HCEC 1CT (cell line): ENCODE data around the gene CBLB.
"Not testable (repeated sequence)": the region's sequence is repeated elsewhere in the genome, so short reads cannot be mapped to it uniquely, and the experiment has no call there.

Source experiments
- DNase-seq: peaks from one replicate; pipeline ENCODE4 v3.0.0-alpha.2; 2017

The CBLB gene

DNA sequence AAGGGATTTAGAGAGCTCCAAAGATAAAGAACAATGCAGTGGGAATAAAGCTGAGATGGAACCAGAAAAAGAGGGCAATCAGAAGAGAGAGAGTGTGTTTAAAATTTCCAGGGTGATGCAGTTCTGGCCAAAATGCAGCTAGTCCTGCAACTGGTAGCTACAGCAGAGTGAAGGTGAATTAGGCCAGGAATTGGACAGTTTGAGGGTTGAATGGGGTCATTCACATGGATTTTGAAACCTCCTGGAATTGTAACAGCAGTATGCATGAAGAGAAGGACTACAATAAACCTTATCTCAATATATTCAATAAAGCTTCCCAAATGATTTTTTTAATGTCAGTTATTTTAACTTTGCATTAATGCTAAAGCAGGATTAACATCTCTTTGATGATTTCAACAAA is 85.2 kb downstream of the CBLB start:
- DNase-seq = no peak

DNA sequence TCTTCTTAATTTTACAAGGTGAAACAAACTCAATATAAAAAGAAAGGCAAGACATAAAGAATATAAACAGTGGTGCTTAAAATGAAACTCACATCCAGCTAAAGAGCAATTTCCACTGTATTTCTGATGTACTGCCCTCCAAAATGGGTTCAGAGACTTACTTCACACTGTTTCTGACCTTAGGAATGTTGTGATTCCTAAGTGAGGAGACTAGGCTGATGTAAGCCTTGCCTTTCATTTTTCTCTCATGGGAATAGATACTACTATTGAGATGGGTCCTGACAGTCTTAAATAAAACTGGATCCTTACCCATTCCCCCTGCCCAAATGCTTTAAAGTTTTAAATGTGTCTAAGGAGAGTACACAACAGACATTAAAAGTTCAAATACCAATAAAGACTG is 86.9 kb downstream of the CBLB start:
- DNase-seq = no peak

DNA sequence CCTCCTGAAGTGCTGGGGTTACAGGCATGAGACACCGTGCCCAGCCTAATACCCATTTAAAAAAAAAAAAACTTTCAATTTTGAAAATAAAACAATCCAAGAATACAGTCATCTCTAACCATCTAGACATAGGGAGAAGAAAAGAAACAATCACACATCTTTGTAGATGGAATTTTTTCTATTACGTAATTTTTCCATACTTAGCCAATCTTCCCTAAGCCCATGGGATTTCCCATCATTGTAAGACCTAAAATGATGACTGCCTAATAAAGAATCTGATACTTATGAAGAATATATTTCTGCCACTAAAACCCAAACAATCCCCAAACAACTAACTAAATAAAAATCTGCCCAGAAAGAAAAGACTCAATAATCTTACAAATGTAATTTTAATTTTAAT is 88.7 kb downstream of the CBLB start:
- peak; percentile 42 for DNase-seq

DNA sequence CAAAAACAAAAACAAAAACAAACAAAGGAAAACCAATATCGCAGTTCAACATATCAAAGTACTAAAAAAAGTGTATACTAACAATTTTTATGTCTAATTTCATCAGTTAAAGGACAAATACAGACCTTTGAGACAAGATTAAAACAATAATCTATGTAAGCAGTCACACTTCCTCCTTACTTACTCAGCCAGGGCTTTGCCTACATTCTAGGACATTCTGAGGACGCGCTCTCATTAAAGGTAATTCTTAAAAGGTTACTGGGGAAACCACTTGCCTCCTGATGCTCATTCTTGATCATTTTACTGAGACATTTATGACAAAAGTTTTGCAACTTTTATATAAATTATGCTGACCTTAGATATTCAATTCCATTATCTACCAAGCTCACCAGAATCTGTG is 93.4 kb downstream of the CBLB start:
- no peak for DNase-seq

DNA sequence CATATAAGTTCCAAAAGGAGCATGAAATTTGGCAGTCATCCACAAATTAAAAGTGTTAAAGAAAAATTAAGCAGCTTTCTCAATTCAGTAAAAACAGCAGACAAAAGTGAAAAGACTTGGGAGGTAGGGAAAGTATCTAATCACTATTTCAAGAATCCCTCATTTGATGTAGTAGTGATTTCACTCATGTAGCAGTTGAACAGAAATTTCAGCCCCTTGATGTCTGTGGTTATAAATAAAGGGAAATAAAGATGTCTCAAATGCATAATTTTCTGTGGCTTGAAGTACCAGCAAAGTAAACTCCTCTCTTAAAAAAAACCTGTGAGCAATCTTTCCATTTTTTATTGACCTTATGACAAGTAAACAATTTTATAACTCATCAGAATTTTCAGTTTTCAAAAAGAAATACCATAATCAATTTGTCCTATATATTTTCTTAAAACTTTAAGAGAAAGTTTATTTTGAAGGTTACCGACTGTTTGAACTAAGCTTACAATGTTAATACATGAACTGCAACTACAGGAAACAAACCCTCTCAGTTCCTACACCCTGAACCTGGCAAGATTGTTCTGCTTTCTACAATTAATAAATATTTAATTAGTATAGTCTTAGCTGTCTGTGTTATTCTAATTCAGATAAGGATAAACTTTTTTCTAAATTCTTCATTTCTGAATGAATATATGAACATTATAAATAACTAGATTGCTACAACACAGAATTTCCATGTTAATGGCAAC is 94.2 kb downstream of the CBLB start:
- no peak for DNase-seq

DNA sequence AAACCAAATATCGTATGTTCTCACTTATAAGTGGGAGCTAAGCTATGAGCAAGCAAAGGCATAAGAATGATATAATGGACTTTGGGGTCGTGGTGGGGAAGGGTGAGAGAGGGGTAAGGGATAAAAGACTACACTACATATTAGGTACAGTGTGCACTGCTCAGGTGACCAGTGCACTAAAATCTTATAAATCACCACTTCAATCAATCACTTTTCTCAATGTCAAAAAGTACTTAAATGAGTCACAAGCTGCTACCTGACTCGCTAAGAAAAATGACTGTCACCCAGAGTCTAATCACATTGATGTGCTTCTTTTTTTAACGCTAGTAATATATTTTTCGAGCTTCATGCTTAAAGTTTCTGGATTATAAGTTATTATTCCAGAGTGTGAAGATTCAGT is 95.5 kb downstream of the CBLB start:
- DNase-seq = no peak

DNA sequence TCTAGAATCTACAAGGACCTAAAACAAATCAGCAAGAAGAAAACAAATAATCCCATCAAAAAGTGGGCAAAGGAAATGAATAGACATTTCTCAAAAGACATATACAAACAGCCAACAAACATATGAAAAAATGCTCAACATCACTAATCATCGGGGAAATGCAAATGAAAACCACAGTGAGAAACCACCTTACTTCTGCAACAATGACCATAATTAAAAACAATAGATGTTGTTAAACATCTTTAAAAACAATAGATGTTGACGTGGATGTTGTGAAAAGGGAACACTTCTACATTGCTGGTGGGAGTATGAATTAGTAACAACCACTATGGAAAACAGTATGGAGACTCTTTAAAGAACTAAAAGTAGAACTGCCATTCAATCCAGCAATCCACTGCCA is 96.2 kb downstream of the CBLB start:
- no peak for DNase-seq

DNA sequence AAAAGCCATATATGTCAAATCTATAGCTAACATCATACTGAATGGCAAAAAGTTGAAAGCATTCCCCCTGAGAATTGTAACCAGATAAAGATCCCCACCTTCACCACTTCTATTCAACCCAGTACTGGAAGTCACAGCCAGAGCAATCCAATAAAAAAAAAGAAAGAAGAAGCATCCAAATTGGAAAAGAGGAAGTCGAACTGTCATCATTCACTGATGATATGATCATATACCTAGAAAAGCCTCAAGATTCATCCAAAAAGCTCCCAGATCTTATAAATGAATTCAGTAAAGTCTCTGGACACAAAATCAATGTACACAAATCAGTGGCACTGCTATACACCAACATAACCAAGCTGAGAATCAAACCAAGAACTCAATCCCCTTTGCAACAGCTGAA is 97.4 kb downstream of the CBLB start:
- DNase-seq = no peak

DNA sequence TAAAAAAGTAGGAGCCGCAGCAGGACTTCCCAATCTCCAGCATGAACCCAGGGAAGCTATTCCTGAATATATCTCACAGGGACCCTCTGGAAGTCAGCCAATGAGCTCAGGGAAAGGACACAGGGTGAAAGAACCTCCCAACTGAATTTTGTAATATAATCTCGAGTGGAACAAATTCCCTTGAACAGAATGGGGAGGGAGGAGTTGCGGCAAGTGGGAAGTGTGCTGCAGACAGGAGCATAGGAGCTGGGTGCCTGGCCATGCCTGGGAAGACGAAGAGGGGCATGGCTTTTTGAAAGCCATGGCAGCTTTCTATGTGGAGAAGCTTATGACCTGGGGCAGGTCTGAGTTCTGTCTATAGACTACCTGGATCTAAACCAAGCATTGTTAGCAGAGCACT is 98.4 kb downstream of the CBLB start:
- no peak for DNase-seq

DNA sequence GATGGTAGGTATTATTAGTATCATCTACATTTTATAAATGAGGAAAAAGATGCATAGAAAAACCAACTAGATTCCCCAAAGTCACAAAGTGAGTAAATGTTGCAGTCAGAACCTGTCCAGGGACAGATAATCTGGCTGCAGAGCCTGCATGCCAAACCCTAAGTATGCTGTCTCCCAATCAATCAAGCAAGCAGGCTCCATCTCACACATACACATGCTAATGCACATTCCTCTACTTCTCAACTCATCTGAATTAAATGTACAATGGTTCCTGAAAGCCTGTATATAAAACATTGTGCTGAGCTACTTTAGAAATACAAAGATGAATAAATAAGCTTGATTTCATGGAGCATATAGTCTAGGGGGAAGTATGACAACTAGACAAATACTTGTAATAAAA is 101.0 kb downstream of the CBLB start:
- no peak for DNase-seq

DNA sequence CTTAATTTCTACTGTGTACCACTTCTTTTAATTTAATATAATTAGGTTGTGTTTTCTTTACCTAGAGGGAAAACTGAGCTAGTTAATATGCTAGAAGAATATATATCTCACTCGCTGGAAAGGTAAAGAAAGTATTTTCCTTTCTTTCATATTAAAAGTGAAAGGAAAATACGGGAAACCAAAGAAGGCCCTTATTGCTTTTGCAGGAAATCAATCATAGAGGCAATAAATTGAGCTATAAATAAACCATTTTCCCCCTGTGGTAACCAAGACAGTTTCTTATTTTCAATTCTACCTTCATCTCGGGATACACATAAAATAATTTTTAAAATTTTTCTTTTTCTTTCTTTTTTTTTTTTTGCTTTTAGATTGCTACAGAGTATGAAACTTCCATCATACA is 101.6 kb downstream of the CBLB start:
- DNase-seq = no peak

DNA sequence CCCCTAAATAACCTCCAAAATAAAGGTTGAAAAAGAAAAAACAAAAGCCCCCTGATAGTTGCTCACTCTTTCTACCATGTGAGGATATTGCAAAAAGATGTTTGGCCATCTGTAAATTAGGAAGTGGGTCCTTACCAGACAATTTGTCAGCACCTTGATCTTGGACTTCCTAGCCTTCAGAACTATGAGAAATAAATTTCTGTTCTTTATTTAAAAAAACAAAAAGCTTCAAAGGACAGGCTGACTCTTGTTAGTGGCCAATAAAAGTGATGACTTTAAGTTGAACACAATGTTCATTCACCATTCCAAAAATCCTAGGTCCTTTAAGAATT is 103.5 kb downstream of the CBLB start:
- no peak for DNase-seq

DNA sequence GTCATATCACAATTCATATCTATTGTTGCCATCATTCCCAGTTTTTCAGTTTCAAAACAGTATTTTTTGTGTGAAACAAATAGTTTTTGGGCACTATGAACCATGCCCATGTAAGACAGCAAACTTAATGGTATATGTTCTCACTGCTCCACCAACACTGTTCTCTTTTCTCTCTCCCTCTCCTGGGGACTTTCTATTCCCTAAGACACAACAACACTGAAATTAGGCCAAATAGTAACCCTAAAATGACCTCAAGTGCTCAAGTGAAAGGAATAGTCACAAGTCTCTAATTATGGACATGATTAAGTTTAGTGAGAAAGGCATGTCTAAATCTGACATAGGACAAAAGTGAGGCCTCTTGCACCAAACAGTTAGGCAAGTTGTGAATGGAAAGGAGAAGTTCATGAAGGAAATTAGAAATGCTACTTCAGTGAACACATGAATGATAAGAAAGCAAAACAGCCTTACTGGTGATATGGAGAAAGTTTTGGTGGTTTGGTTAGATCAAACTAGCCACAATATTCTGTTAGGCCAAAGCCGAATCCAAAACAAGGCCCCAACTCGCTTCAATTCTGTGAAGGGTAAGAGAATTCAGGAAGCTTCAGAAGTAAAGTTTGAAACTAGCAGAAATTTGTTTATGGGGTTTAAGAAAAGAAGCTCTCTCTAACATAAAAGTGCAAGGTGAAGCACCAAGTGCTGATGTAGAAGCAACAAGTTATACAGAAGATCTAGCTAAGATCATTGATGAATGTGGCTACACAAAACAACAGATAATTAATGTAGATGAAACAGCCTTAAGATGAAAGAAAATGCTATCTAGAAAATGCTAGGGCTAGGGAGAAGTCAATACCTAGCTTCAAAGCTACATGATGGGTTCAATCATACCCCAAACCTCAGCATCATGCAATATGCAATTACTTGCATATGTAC is 104.2 kb downstream of the CBLB start:
- no peak for DNase-seq

DNA sequence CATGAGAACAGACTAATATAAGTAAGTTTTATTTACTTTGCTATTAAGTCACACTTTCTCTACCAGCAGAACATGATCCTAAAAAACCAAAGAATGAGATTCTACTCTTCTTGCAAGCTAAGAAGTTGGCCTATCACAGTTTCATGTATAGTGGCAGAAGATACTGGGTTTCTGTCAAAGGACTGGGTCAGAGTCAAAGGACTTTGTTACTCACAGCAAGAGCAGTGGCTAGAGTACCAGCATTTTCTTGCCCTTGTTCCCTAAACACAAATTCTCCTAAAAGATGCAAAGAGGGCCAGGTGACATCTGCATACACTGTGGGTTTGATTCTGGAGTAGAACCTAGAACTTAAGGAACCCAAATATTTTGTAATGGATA is 105.2 kb downstream of the CBLB start:
- DNase-seq = no peak

DNA sequence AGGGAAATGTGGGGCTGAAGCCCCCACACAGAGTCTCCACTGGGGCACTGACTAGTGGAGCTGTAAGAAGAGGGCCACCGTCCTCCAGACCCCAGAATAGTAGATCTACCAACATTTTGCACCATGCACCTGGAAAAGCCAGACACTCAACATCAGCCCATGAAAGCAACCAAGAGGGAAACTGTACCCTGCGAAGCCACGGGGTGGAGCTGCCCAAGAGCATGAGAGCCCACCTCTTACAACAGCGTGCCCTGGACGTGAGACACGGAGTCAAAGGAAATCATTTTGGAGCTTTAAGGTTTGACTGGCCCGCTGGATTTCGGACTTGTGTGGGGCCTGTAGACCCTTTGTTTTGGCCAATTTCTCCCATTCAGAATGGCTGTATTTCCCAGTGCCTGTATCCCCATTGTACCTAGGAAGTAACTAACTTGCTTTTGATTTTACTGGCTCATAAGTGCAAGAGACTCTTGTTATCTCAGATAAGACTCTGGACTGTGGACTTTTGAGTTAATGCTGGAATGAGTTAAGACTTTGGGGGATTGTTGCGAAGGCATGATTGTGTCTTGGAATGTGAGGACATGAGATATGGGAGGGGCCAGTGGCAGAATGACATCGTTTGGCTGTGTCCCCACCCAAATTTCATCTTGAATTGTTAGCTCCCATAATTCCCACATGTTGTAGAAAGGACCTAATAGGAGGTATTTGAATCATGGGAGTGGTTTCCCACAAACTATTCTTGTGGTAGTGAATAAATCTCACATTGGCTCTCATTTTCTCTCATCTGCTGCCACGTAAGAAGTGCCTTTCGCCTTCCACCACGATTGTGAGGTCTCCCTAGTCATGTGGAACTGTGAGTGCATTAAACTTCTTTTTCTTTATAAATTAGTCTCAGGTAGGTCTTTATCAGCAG is 105.8 kb downstream of the CBLB start:
- no peak for DNase-seq

DNA sequence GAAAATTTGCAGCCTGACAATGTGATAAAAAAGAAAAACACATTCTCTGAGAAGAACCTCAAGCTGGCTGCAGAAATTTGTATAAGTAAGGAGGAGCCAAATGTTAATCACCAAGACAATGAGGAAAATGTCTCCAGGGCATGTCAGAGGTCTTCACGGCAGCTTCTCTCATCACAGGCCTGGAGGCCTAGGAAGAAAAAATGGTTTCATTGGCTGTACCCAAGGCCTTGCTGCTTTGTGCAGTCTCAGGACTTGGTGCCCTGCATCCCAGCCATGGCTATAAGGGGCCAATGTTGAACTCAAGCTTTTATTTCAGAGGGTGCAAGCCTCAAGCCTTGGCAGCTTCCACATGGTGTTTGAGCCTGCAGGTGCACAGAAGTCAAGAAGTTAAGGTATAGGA is 106.6 kb downstream of the CBLB start:
- DNase-seq = not testable (repeated sequence)

DNA sequence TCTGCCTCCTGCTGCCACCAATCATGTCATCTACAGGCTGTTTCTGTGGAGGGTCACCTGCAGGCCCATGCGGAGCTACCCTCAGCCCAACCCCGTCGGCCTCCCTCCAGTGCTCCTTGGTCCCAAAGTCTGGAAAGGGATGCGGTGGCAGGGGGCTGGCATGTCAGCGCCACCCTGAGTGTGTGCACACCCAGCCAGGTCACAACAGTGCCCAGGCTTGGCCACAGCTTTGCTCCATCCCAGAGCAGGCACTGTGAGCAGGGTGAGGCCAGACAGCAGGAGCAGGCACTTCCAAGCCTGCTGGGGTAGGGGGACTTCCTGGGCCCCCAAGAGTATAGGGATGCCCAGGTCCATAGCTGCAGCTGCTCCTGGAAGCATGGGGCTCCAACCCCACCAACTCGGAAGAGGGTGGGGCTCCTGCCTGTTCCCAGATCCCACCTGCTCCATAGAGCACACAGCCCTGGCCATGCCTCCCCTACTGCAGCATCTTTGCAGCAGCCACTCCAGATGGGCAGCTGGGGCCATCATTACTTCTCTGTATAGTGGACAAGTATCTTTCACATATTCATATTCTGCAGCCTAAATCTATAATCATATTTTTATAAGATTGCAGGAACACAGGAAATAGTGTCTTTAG is 109.3 kb downstream of the CBLB start:
- no peak for DNase-seq

DNA sequence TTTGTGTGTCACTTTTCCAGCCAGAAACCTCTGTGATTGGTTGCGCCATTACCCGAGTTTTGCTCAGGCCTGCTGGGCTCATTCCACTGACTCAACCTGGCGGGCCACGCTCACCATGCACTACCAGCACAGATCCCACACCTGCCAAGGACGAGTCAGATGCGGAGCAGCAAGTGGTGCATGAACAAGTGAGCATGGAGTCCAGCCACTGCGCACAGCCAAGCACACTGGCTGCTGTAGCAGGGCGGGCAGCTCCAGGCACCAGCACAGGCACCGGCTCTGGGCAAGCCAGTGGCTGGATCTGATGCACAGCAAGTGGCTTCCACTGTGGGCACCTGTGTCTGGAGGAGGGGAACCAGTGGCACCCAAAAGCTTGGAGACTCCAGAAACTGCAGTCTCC is 110.4 kb downstream of the CBLB start:
- DNase-seq = no peak

DNA sequence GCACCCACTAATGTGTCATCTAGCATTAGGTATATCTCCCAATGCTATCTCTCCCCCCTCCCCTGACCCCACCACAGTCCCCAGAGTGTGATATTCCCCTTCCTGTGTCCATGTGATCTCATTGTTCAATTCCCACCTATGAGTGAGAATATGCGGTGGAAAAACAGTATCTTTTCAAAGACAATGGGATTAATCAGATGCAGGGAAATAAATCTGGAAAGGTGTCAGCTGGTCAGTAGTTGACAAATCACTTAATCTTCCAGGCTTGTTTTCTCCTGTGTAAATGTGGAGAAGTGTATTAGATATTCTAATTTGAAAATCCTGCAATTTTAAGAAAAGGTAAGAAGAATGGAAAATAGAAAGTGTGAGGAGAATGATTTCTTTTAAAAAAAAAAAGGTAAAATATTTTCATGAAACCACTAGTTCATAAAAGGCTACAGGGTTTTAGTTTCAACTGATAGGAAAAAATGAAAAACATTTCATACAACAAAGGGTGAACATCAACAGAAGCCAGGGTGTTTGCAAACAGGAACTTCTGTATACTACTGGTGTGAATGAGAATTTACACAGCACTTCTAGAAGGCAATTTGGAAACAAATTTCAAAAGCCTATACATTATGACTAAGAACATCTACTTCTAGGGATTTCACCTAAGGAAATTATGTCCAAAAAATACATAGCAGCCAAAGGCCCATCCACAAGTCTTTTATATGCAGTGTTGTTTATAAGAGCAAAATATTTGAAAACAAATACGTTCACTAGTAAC is 113.5 kb downstream of the CBLB start:
- DNase-seq = no peak

DNA sequence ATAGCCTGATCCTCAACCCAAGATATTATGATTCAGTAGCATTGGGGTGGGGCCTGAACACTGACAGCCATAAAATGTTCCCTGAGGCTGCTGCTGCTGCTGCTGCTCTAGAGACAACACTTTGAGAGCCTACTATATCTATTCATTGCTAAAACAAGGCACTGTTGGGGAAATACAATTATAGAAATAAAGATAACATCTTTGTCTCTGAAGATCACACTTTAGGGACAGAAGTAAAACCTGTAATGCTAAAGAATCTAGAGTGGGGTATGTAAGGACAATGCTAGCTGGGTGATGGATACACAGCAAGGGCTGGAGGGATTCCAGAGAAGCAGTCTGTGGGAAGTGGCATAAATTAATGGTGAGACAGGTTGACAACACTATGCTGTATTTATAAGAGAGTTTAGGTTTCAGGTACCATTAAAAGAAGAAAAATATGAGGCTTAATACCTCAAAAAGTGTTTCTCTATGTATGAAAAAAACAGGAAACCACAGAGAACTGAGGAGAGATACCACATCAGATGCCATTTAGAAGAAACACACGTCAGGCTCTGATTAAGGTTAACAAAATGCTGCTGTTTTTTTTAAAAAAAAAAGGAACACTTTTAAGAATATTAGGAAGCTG is 115.9 kb downstream of the CBLB start:
- DNase-seq = peak; percentile 14

DNA sequence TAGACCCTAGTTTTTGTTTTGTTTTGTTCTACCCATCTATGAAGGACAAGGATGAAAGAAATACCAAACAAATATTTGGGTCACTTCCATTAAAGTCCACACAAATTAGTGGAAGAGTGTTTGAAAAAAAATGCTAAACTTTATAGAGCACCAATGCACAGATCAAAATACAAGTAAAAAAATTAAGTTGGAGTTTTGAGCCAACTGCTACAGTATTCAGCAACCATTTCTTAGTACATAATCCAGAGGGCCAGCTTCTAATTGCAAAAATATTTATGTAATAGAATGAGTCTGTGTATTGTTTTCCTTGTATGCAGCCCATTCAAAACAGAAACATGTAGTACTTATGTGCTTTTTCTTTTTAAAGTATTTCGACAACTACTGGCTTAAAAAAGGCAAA is 121.1 kb downstream of the CBLB start:
- DNase-seq = no peak

DNA sequence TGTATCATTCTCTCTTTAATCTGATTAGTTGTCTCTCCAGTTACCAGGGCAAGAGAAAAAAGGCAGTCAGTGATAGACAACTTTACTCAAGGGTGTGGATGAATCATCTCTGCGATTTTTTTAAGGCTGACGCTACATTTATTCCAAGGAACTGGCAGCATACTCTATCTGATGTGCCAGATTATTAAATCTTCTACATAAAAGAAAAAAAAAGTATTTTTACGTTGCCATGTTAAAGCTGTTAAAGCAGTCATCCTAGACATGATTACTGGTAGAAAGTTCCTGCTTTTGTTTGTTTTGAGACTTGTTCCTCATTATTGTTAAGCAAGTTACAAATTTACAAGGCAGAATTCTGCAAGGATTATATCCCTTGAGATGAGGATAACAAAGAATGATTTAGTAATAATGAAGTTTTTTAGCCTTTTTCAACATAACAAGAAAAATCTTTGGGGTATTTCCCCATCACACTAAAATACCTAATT is 121.7 kb downstream of the CBLB start:
- DNase-seq = peak; percentile 55
